T47D (cell line): ENCODE results near the gene RELB.

ENCODE experiments used
- DNase-seq, 2 experiments: peaks; one replicate each; pipeline versions ENCODE4 v3.0.0 to v3.0.0-alpha.2; 2011 to 2012; ENCODE audit warnings: low read depth in 1 of 2, low spot score in 1 of 2
- JUND ChIP-seq: IDR thresholded peaks from 2 replicates; pipeline ENCODE4 v1.6.1; 2012; ENCODE audit warnings: low read depth
- in situ Hi-C: cut with HindIII; loops from 2 replicates; pipeline ENCODE4 v1.10.0; 2016; ENCODE audit warnings: low sequenced_read_pairs, low pct_unique_long_range_greater_than_20kb

Gene RELB

DNA sequence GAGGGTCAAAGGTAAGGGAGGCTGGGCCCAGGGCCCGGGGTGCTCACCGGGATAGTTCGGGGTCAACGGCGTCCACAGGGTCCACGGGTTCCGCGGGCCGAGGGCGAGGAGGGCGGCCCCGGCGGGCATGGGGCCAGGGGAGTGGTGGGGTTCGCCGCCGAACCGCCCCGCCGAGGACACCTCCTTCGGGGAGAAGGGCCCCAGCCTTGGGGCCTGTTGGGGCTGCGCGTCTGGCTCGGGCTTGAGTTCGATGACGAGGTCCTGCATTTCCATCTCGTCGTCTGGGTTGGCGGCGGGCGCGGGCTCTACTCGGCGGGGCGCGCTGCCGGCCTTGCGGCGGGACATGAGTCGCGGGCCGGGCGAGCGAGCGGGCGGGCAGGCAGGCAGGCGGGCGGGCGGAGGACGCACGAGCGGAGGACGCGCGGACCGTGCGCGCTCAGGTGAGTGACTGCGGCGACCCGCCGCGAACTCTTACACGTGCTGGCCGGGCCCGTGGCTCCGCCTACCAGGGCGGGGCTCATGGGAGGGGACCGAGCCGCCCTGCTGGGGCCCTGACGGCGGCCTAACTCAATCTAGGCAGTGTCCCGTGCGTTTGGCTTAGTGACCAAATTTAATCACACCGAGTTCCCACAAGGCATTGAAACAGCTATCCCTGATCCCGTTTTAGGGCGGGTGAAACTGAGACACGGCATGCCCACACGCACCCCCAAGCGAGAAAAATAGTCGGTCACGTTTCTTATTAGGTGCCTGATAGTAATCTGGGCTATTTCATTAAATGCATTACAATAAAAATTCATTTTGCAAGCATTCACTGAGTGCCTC, 75.0 kb downstream of the RELB start, which contains the start of gene ZNF296:
ZNF296 (minus strand) TSS at position 450 of the 822 bp plus-strand sequence; CDS start at position 345, 105 bp downstream.
- TF ChIP-seq JUND, result no peak
- peak; percentile 69 to 90 for DNase-seq
- in situ Hi-C loops, result no loop called here

DNA sequence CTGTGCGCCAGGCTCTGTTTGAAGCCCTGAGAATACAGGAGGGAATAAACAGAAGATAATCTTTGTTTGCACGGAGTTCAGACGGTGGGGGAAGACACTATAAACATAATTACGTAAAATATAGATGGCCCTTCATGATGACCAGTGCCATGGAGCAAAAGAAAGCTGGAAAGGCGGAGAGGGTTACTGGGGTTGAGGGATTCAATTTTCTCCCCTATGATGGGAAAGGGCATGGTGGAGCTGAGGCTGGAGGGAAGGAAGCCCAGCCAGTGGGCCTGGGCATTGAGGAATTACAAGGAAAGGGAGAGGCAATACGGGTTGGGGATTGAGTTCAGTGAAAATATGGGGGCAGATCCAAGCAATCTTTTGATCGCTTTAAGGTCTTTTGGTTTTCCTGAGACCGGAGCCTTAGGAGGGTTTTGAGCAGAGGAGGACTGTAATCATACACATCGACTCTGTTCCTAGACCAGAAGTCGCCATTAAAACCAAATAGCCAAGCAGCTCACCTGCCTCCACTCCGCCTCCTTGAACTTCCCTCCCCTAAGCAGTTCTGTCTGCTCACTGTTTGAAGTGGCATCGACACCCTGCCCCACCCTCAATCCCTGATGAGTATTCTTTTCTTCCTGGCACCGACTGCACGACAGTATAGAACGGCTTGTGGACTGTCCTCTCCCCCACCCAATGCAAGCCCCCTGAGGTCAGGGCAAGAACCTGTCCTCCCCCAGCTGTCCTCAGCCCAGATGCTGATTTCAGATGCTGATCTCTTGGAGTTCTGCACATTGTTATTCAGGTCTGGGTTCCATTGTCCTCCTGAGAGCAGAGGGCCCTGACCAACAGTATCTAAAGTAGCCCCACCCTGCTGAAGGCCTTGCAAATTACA, 75.8 kb downstream of the RELB start:
- TF ChIP-seq JUND, result no peak
- in situ Hi-C loops, result no loop called here
- no peak for DNase-seq

DNA sequence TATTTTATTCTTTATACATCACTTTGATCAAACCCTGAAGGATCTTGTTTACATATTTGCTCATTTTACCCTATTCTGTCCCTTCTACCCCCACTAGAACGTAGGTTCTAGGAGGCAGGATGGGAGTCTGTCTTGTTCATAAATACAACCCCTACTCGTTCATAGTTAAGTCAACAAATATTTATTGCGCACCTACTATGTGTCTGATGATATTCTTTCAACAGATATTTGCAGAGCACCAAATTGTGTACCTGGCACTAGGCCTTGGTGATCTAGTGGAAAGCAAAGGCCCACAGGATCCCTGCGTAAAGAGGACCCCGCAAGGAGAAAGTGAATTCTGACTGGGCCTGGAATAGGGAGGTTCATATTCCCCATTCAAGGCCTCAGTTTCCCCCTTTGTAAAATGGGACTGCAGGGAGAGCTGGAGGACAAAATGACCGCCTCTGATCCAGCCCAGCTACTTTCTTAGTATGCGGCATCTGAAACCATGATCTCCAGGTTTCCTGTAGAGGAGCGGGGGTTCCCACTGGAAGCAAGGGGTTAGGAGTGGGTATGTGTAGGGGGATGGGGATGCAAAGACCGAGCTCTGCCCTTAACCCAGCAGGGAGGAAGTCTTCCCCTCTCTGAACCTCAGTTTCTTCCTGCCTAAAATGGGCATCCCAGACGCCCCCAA, 77.3 kb downstream of the RELB start:
- in situ Hi-C loops, result no loop called here
- DNase-seq, result no peak
- no peak for TF ChIP-seq JUND

DNA sequence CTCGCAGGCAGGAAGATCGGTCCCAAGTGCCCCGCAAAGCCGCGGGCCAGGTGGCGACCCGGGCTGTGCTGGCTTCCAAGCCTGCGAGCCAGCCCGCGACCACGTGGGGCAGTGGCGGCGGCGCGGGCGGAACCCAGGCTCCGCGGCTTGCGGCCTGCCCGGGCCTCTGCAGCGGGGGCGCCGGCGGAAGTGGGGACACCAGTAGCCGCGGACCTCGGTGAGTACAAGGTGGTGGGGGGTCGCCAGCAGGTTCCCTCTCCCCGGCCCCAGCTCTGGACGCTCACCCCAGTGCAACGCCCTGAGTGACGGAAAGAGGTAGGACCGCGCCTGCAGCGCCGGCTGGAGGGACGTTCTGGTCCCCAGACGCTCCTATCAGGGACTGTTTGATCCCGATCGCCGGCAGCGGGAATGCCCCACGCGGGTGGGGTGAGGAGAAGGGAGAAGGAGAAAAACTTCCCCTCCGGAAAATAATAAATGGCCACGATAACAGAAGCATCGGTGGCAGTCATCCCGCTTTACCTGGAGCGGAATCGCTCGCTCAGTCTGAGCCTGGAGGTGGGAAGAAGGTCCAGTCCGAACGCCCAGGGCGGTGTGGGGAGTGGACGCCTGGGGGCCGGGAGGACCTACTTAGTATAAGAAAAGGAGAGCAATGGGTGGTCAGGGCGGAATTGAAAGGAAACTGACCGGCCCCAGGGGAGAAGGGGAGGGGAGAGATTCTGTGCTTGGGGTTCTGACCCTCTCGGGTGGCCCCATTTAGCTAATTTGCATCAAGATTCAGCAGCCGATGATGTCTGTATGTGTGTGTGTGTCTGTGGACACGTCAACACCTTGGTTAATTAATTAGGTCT, 78.0 kb downstream of the RELB start, which contains the start of gene GEMIN7:
GEMIN7 (plus strand) TSS at position 198 of the 848 bp plus-strand sequence. CDS start 10,855 bp downstream, outside the sequence.
- TF ChIP-seq JUND, result no peak
- DNase-seq, result peak in 1 of 2 experiments; percentile 74
- in situ Hi-C loops, result no loop called here

DNA sequence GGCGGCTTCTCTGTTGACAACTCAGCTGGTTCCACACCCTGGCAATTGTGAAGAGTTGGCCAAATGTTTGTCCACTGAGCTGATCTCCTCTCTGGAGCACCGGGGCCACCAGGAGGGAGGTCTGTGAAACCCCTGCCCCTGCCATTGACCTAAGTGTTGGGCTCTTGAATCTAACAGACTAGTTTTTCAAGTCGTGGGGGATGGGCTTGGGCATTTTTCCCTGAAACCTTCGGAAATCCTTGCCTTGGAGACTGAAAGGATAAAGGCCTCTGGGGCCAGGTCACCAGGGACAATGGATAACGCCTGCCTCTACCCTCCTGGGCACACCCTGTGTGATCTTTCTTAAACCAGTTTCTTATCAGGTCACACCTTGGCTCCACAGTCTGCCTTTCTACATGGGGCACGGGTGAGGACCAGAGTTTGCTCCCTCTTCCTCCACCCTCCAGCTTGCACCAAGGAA, 78.7 kb downstream of the RELB start:
- in situ Hi-C loops, result no loop called here
- TF ChIP-seq JUND, result no peak
- DNase-seq, result no peak

DNA sequence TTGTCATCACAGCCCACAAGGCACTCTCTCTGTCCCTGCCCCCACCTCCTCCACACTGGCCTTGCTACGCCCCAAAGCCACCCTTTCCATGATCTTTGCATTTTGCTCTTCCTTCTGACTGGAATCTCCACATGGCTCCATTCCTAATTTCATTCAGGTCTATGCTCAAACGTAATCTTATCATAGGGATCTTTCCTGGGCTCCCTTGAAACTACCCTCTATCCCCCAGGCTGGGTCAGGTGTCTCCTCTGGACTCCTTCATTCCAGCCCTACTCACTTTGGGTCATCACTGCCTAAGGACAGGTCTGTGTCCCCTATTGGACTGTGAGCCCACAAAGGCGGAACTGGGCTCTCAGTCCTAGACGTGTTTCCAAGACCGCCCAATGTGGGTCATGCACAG, 80.9 kb downstream of the RELB start:
- no peak for TF ChIP-seq JUND
- in situ Hi-C loops, result no loop called here
- DNase-seq, result no peak

DNA sequence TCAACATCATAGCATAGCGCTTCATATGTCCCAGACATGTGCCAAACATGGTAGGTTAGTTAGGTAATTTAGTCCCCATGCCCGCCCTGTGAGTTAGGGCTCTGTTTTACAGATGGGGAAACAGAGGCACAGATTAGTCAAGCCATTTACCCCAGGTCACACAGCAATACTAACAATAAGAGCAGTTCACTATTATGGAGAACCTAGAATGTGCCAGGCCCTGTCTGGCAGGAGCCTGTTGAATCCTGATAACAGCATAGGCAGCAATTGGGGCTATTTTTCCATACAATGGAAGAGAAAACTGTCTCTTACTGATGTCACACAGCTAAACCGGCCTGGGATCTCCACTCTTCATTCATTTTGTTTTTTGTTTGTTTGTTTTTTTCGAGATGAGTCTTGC, 85.2 kb downstream of the RELB start:
- in situ Hi-C loops, result no loop called here
- no peak for TF ChIP-seq JUND
- no peak for DNase-seq

DNA sequence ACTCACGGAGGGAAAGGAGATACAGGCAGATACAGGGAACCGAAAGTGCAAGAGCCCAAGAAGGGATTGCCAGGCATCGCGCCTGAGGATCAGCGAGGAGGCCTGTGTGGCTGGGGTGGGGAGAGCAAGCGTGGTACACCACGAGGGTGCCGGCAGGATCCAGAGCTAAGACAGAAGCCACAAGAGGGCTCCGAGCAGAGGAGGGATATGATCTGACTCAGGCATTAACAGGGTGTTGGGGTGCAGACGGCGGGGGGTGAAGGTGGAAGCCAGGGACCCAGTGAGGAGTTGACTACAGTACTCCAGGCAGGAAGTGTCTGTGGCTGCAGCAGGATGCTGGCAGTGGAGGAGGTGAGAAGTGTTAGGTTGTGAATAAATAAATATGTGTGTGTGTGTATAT, 86.3 kb downstream of the RELB start:
- no peak for TF ChIP-seq JUND
- in situ Hi-C loops, result no loop called here
- DNase-seq, result no peak
